SU-DHL-6 (cell line): ENCODE data around the gene MMEL1.

ENCODE experiments used
- CTCF ChIP-seq: fragments of 200-600 bp; sonication (generic); IDR thresholded peaks from one replicate; pipeline ENCODE4 v1.5.1; 2017; ENCODE audit warnings: antibody characterized with exemption, mild to moderate bottlenecking, low read length, moderate library complexity; ENCODE audit not compliant: insufficient read depth, poor library complexity, severe bottlenecking
- EZH2phosphoT487 ChIP-seq: fragments of 200-600 bp; sonication (generic), shearing (Covaris generic); conservative IDR thresholded peaks from 2 replicates; pipeline ENCODE4 v1.6.1; 2018; ENCODE audit warnings: mild to moderate bottlenecking, antibody characterized with exemption, low read length, moderate library complexity, mixed read lengths

- TF ChIP-seq CTCF (no peak), EZH2phosphoT487 (no peak)
Measured at GRCh38 chr1:2645143-2645542, 12.3 kb upstream of the MMEL1 start.
